HG02981 (cell line): ENCODE results near the gene BCL7B.
"Not testable (repeated sequence)": the region's sequence is repeated elsewhere in the genome, so short reads cannot be mapped to it uniquely, and the experiment has no call there.

Experiments
- ATAC-seq: cut with Tn5 transposase; IDR thresholded peaks from one replicate; pipeline ENCODE4 v1.9.1; 2021; ENCODE audit warnings: mild to moderate bottlenecking, moderate library complexity; ENCODE audit not compliant: unreplicated experiment

BCL7B gene

DNA sequence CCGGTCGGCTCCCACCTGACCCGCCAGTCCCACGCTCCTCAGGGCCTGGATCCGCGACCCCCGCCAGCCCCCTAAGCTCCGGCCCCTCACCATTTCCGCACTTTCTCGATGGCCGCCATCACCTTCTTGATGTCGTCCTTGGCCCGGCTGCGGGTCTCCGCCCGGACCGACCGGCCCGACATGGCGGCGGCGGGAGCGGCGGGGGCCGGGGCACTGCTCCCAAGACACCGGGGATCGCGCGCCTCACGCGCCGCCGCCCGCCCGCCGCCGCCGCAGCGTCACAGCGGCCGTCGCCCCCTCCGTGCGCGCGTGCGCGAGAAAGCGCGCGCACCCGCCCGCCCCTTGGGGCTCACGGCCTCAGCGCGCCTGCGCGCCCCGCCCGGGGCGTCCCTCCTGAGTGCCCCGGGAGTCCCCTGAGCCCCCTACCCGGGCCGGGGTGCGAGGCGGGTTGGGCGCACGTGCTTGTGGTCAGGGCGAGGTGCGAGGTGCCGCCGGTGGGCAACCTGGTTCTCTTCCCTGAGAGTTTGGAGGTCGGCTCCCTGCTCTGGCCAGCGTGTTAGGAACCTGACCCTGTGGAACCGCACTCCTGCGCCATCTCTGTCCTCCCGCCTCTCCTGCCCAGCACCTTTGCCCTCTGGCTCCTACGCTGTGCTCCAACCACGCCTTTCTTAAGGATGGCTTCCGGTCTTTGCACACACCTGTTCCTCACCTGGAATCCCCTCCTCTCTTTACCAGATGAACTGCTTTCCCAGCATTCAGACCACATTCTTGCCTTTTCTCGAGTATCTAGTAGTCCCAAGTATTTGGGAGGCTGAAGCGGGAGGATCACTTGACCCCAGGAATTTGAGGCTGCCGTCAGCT is at the start of gene BCL7B:
Gene BCL7B (minus strand): TSS at position 294 of the 861 bp plus-strand sequence. CDS start 112 bp downstream, at position 182.
- ATAC-seq: peak; percentile 38

DNA sequence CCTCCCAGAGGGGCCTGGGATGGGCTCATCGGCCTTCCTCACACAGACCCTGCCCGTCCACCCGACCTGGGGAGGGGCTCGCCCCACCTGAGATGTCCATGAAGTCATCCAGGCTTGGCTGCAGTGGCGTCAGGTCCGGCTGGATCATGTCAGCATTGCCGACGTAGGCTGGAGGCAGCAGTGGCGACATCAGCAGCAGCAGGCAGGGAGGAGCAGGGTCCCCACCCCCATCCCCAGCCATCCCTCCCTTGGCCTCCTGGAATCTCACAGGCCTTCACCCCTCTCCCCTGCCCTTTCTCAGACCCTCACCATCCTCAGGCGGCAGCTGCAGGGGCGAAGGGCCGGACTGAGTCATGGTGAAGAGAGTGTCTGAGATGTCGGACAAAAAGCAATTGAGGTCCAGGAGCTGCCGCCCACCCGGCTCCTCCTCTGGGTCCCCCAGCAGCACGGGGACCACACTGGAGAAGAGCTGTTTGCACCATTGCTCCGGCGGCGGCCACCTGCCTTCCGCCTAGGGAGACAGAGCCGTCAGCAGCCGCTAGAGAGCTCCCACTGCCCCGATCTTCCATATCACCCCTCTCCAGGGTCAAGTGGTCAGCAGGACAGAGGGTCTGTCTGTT is 48.2 kb upstream of the BCL7B start:
- no peak for ATAC-seq

DNA sequence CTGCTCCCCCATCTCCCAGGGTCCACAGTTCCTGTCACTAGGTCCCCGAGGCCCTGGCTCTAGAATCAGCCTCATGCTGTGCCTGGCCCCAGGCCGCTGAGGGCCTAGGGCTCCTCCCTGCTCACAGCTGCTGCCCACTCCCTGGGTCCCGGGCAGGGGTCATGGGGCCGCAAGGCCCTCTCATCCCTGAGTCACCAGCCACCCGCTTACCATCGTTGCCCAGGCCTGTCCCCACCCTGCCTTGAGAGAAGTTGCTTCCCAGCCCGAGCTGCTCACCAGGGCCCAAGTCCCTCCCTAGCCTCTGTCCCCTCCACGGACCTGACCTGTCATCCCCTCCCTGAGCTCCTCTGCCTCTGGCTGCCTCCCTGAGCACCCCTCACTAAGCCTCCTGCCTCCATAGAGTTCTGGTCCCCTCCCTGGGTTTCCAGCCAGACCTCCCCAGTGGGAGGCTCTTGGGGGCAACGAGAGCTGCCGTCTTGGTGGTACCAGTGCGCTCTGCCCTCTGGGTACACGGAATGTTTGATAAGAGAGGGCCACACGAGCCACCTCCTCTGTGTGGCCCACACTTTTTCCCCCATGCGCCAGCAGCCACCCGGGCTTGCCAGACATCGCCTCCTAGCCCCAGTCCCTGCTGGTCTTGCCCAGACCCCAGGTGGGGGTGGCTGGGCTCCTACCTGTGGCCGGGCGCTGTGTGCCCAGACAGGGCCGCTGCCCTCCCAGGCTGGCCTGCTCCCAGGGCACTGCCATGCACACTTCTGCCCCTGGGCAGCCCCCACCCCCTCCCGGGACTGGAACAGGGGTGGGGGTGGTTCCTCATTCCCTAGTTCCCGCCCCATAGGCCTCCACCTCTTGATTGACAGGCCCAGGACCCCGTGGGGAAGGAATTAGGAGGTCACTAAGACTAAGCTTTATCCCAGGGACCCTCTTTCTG is 45.5 kb upstream of the BCL7B start:
- no peak for ATAC-seq

DNA sequence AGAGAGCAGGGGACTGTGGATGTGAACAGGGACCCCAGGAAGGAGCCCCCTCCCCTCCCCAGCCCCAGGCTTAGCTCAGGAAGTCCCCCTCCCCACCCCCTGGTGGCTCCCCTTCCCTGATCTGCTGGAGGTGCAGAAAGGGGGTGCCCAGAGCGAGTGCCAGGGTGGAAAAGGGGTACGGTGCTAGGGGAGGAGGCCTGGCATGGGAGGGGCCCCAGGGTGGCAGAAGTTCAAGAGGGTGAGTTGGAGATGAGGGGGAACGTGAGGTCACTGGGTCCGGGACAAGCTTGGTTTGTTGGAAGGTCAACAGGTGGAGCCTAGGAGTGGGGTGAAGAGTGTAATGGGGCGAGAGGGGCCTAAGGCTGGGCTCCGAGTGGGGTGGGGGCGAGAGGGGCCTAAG is 42.4 kb upstream of the BCL7B start:
- no peak for ATAC-seq

DNA sequence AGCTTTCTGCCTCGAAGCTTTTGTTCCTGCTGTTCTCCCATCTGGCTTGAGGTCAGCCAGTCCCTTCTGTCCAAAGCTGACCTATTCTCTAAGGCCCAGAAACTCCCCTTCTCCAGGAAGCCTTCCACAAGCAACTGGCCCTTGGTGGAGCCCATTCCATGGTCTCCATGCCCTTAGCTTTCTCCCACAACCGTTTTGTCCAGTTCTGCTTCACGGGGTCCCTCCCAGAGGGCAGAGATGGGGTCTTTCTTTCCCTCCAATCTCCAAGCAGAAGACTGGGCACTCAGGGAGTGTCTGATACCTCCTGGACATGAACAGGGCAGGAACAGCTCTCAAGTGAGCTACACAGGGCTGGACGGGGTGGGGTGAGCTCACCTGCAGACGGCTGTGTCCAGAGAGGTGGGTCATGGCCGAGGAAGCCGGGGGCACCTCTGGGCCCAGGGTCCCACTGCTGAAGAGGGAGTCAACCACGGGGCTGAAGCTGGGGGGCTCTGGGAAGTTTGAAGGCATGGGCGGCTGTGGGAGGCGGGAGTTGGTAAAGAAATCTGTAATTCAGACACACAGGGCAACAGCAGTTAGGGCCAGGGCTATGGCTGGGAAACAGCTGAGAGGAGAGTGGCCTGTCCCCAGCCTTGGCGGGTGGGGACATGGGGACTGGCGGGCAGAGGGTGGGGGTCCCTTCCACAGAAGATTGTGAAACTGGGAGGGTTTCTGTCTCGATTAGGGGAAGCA is 41.8 kb upstream of the BCL7B start:
- no peak for ATAC-seq

DNA sequence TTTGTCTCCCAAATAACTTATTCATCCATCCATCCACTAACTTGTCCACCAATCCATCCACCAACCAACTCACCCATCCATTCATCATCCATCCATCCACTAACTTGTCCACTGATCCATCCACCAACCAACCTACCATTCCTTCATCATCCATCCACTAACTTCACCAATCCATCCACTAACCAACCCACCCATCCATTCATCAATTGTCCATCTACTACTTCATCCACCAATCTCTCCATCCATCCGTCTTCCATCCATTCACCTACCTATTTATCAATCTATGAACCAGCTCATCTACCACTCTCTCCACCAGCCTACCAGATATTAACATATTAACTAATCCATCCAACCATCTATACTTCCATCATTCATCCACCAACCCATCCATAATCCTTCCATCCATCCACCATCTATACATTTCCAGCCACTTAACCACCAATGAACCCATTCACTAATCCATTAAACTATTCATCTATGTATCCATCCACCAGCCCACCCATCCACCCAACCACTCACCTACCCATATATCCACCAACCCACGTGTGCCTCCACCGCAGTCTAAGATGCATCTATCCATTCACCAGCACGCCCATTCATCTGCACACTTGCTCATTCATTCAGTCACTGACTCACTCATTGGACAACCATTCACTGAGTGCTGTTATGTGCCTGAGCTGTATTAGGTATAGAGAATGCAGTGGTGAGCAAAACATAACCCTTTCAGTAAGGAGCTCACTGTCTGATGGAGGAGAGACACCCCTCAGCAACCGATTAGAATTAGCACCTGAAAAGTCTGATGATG is 40.7 kb upstream of the BCL7B start:
- ATAC-seq: no peak

DNA sequence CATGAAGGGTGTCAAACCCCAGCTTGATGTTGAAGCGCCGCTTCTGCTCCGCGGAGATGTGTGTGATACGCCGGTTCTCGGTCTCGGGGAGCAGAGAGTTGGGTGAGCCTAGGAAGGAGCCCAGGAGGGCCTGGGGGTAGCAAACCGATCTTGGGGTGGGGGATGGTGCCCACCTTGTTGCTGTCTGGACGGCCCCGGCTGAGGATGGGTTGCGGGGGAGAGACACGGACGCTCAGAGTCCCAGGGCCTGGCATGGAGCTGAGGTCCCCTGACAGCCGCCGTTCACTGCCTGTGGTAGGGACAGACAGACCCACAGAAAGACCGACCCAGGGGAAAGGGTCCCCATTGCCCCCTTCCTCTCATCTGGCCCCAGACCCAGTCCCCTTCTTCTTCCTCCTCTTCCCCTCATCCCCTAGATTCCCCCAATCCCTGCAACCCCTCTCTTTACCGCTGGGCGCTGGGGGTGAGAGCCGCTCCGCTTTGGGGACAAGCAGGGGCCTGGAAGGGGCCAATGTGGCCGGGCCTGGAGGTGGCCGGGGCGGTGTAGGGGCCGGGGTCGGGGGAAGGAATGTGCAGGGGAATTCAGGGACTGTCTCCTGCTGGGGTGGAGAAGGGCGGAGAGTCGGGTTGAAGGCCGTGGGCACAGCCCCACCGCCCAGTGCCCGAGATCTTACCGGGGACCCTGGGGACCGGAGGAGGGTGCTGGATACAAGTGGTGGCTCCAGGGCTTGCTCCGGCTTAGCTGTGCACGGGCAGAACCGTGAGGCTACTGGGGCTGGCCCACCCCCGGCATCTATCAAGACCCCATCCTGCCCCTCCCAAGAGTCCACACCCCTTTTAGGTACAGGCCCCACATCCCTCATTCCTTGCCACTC is 38.9 kb upstream of the BCL7B start:
- ATAC-seq: no peak

DNA sequence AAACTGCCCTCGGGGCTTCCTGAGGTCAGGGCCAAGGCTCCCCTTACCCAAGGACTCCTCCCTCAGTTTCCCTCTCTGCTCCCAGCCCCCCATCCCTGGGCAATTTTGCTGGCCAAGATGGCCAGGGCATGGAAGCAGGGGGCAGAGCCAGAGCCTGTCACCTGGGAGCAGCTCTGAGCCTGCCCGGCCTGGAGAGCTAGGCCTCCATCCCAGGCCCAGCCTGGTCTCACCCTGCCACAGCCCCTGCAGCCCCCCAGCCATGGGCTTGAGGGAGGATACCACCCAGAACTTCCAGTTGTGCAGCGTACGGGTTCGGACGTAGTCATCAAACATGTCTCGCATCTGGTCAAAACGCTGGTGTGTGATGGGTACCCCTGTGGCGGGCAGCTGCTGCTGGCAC is 37.9 kb upstream of the BCL7B start:
- ATAC-seq: no peak

DNA sequence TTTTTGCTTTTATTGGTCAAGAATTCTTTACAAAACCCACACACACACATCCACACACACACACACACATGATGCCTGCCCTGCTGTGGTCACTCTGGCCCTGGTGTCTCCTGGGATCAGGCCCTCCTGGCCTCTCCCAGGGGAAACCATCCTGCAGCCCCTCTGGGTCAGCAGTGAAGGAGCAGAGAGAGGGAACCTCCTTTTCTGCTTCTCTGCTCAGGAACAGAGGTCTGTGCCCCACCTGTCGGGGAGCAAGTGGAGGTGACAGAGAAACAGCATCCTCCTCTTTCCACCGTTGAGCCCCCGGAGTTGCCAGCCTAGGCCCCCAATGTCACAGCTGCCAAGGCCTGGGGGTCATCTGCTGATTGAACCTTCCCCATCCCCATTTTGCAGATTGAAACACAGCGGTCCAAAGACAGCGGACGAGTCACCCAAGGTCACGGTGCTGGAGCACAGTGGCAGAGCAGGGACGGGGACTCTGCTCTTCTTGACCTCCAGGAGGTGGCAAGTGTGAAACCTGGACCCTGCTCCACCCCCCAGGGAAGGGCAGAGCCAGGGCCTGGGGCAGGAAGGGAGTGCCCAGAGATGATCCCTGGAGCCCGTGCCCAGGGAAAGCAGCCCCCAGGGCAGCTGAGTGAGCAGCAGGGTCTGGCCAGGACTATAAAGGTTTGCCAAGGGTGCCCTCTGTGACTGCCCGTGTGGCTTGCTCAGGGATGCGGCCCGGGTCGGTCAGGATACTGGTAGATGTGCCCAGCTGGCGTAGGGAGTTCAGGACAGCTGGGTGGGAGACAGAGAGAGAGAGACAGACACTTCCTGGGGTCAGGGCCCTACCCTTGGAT is 35.9 kb upstream of the BCL7B start:
- no peak for ATAC-seq

DNA sequence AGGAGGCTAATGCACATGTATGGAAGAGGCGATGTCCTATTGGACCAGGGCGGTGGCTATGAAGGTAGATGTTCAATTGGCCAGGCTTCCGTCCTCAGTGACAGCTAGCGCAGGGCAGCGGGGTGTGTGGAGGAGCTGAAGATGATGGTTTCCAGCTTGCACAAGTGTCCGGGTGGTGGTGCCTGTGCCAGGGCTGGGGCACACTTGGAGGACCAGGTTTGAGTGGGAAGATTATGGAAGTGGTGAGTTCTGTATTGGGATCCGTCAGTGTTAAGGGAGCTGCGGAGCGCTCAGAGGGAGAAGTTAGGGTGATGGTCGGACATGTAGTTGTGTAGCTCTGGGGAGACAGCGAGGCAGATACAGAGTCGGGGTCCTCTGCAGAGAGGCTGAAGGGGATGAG is 29.4 kb upstream of the BCL7B start:
- no peak for ATAC-seq

DNA sequence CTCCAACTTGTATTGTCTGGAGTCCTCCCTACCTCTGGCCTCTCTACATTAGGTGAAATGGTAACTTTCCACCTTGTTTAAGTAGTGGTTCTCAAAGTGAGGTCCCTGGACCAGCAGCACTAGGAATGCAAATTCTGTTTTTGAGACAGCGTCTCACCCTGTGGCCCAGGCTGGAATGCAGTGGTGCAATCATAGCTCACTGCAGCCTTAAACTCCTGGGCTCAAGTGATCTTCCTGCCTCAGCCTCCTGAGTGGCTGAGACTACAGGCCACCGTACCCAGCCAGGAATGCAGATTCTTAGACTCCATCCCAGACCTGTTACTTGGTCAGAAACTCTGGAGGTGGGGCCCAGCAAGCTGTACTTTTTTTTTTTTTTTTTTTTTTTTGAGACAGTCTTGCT is 27.7 kb upstream of the BCL7B start:
- ATAC-seq: no peak

DNA sequence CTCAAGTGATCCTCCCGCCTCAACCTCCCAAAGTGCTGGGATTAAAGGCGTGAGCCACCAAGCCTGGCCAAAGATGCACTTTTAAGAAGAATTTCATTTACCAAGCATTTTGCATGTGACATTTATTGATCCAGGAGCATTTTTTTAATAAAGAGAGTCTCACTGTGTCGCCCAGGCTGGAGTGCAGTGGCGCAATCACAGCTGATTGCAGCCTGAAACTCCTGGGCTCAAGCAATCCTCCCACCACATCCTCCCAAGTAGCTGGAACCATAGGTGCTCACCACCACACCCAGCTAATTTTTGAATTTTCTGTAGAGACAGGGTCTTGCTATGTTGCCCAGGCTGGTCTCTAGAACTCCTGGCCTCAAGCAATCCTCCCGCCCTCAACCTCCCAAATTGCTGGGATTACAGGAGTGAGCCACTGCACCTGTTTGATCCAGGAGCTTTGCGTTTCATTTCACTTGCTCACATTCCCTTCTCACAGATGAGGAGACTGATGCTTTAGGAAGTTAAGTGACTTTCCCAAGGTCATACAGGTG is 25.2 kb upstream of the BCL7B start:
- no peak for ATAC-seq

DNA sequence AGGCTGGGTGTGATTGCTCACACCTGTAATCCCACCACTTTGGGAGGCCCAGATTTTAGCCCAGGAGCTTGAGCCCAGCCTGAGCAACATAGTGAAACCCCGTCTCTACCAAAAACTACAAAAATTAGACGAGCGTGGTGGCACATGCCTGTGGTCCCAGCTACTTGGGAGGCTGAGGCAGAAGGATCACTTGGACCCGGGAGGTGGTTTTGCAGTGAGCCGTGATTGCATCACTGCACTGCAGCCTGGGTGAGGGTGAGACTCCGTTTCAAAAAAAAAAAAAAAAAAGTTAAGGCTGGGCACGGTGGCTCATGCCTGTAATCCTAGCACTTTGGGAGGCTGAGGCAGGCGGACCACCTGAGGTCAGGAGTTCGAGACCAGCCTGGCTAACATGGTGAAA is 23.5 kb upstream of the BCL7B start:
- not testable (repeated sequence) for ATAC-seq

DNA sequence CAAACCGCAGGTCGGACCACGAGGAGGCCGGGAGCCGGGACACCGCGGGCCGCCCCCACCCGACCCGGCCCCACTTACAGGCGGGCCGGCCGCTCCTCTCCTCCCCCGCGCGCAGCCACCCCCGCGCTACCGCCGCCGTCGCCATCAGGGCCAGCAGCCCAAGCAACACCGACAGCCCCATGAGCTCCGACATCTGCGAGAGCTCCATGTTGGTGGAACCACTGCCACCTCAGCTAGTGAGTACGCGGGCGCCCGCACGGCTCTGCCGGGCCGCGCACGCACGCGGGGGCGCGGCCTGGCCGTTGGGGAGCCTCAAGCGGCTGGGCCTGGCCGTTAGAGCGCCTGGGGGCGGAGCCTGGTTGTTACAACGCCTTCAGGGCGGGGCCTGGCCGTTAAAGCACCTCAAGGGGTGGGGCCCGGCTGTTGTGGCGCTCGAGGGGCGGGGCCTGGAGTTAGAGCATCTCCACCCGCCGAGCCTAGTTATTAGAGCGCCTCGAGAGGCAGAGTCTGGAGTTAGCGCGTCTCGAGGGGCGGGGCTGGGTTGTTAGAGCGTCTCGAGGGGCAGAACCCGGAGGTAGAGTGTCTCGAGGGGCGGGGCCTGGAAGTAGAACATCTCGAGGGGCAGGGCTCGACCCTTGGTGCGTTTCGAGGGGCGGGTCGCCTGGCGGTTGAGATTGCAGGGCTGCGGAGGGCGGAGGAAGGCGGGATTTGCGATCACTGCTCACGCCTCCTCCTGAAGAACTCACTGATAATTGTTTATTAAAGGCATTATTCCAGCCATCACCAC is 21.0 kb upstream of the BCL7B start, which contains the start of gene TBL2:
Gene TBL2 (minus strand): TSS at position 238 of the 787 bp plus-strand sequence. CDS start 30 bp downstream, at position 208.
- ATAC-seq: peak; percentile 90

DNA sequence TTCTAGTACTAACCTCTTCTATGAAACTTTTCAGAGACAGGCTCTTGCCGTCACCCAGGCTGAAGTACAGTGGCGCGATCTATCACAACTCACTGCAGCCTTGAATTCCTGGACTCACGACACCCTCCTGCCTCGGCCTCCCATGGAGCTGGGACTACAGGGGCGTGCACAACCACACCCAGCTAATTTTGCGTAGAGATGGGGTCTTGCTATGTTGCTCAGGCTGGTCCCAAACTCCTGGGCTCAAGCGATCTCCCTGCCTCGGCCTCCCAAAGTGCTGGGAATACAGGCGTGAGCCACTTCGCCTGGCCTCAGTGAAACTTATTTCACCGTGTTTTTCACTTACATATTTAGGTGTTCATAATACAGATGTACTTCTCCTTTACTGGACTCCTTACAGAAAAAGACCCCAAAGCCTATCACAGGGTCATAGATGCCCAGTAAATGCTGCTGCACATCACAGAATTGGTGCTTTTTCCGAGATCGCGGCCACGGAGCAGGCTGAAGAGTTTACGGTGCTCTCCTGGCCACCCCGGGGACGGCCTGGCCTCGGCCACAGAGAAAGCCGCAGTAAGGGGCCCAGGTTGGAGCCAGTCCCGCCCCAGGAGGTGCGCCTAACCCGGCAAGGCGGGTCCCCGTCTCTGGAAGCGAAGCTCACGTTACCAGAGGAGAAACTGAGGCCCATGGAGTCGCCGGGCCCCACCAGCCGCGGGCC is 20.3 kb upstream of the BCL7B start:
- peak; percentile 15 for ATAC-seq

DNA sequence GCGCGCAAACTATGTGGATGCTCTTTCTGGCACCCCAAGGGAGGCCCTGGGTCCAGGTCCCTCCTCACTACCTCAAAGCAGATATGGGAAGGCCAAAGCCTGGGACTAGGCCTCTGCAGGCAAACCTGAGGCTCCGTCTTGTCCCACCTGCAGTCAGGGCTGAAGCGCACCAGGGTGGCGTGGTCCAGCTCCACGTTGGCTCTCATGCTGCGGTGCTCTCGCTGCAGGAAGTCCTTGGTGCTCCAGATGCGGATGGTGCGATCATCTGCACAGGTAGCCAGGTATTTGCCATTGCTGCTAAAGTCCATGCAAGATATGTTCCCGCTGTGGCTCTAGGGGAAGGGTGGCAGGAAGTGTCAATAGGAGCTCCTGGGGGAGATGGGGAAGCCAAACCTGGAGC is 16.3 kb upstream of the BCL7B start:
- no peak for ATAC-seq
